GOT3 (cell line): ENCODE results near the gene SHANK3.
"Not testable (repeated sequence)": the region's sequence is repeated elsewhere in the genome, so short reads cannot be mapped to it uniquely, and the experiment has no call there.

Experiments used
- DNase-seq: peaks from one replicate; lab custom pipeline; 2025; ENCODE audit warnings: mixed read lengths; lab: John Stamatoyannopoulos, UW

Gene SHANK3

DNA sequence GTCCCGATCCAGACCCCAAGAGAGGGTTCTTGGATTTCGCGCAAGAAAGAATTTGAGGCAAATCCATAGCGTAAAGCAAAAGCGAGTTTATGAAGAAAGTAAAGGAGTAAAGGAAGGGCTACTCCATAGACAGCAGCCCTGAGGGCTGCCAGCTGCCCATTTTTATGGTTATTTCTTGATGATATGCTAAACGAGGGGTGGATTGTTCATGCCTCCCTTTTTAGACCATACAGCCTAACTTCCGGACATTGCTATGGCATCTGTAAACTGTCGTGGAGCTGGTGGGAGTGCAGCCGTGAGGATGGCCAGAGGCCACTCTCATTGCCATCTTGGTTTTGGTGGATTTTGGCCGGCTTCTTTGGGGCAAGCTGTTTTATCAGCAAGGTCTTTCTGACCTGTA is 19.4 kb upstream of the SHANK3 start:
- no peak for DNase-seq

DNA sequence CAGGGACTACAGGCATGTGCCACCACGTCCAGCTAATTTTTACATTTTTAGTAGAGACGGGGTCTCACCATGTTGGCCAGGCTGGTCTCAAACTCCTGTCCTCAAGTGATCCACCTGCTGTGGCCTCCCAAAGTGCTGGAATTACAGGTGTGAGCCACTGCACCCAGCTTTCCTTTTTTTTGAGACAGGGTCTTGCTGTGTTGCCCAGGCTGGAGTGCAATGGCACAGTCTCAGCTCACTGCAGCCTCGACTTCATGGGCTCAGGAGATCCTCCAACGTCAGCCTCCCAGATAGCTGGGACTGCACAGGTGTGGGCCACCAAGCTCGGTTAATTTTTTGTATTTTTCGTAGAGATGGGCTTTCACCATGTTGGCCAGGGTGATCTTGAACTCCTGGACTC is 18.0 kb upstream of the SHANK3 start:
- not testable (repeated sequence) for DNase-seq

DNA sequence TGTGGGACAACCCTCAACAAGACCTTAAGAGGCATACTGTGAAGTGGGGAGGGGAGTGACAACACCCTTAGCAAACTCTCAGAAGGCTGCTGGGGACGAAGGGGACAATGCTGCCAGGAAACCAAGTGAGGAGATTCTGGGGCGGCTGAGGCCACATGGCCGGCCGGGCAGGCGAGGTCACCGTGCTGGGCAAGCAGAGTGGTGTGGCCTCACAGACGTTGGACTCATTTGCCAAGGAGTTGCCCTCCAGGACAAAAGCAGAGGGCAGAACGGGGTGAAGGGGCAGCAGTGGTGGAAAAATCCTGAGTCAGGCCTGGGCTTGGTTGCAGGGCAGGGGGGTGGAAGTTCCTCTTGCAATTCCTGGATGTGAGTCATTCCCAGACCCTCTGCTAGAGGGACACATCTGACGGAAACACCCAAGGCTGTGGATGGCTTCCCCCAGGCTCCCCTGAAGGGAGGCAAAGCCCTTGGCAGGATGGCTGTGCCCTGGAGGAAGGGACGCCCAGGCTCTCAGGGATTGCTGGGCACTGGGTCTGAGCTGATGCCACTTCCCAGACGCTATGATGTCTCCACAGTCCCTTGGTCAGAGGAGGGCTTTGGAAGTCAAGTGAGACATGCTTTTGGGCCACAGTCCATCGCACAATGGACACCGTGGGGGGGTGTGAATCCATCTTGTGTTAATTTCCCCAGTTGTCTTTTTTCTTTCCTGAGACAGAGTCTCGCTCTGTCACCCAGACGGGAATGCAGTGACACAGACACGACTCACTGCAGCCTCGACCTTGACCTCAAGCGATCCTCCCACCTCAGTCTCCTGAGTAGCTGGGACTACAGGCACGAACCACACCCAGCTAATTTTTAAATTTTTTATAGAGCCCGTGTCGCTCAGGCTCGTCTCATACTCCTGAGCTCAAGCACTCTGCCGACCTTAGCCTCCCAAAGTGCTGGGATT is 16.2 kb upstream of the SHANK3 start:
- no peak for DNase-seq

DNA sequence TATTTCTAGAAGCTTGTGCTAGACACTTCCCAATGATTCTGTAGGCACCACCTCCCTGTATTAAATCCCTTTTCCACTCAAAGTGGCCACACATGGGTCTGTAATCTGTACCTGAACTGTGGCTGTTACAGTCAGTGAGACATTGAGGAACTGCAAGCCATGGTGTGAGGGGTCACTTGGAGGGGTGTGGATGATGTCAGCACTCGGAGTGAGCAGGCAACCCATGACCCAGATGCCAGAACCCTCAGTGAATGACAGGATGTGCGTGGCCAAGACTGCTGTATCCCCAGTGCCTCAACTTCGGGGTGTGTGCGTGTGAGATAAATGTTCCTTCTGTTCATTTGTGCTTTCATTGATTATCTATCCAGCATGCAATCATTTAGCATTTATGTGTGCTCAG is 14.7 kb upstream of the SHANK3 start:
- no peak for DNase-seq

DNA sequence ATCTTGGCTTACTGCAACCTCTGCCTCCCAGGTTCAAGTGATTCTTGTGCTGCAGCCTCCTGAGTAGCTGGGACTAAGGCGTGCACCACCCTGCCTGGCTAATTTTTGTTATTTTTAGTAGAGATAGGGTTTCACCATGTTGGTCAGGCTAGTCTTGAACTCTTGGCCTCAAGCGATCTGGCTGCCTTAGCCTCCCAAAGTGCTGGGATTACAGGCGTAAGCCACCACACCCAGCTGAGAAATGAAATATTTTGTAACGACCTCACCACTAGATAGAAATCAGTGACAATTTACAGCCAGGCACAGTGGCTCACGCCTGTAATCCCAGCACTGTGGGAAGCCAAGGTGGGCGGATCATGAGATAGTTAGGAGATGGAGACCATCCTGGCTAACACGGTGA is 12.9 kb upstream of the SHANK3 start:
- DNase-seq: not testable (repeated sequence)

DNA sequence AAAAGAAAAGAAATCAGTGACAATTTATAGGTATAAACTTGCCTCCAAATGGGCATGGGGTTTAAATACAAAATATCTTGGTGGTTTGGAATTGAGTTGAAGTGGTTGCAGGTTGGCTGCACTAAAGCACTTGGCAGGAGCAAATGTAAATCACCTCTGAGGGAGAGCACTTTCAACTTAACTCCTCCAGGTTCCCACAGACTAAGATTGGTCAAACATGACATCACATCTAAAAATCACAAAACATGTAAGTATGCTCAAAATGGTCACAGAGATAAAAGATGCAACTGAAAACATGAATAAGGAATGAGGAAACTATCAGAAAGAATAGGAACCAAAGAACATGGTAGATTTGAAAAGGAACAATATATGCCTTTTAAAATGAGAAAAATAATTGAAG is 12.3 kb upstream of the SHANK3 start:
- DNase-seq: no peak

DNA sequence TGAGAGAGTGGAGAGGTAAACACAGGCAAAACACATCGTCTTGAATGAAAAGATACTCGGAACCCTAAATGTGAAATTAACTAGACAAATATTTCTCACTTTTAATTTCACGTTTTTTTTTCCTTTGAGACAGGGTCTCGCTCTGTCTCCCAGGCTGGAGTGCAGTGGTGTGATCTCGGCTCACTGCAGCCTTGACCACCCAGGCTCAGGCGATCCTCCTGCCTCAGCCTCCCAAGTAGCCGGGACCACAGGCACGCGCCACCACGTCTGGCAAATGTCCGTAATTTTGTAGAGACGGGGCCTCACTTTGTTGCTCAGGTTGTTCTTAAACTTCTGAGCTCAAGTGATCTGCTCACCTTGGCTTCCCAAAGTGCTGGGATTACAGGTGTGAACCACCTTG is 7.4 kb upstream of the SHANK3 start:
- DNase-seq: no peak

DNA sequence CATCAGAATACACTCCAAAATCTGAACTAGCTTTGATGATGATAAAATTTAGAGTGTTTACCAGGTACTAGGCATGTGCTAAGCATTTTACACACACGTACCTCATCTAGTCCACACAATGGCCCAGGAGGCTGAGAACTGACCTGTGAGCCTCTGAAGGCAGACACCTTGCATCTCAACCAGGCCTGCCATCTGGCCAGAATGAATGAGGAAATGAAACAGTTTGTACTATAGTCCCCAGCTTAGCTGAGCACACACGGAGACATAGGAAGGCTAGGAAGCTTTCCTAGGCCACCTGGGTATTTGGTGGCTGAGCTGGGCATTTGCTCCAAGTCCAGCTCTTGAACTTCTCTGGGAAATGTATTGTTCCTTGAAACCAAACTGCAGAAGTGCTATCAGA is 6.9 kb upstream of the SHANK3 start:
- no peak for DNase-seq

DNA sequence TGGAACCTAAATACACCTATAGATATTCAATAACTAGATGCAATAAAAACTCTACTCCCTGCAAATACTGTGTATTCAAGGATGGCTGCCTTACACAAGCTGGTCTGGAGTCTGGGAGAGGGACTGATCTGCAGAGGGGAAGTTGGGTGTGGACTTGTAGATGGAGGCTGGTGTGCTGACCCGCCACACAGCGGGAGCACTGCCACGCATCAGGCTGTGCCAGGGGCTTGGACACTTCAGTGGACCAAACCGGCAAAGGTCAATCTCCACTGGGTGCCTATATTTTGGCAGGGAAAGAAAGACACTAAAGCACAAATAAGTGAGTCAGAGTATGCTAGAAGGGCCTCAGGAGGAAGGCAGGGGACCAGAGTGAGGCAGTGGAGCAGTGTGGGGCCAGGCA is 2.1 kb upstream of the SHANK3 start:
- DNase-seq: no peak

DNA sequence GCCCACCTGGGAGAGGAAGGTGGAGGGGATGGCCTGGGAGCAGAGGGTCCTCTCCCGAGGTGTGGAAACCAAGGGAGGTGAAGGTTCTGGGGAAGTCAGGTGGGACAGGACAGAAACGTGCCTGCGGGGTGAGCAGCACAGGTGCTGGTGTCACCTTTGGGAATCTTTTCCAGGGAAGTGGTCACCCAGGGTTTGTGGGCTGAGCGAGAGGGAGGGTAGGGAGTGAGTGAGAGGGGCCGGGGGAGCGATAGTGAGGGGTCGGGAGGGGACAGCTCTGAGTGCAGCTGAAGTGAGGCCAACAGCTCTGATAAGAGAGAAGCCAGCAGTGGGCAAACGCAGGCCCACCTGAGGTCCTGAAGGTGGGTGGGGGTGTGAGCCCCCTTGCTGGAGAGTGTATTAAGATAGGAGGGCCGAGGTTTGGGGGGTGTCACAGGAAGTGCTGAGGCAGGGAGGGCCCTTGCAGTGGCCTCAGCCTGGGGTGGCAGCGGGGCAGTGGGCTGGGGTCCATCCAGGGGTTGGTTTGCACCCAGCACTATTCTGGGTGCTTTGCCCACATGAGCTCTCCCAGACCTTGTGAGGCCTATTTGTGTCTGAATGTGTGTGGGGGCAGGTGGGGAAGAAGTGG is 1.6 kb upstream of the SHANK3 start:
- DNase-seq: no peak

DNA sequence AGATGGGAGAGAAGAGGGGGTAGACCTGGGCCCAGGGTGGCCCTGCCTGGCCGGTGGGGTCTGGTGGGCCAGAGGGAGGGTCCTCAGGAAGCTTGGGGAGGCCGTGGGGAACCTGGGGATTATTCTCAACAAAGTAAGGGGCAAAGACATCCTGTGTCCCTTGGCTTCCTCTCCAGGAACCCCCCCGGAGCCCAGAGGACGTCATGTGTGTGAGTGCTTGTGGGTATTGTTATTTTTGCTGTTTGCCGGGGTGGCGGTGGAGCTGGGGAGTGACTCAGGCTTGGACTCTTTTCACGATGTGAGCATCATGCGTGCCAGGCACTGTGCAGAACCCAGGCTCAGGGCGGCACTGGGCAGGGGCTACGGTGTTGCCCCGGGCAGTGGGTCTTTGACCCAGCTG is 982 bp upstream of the SHANK3 start:
- DNase-seq: no peak

DNA sequence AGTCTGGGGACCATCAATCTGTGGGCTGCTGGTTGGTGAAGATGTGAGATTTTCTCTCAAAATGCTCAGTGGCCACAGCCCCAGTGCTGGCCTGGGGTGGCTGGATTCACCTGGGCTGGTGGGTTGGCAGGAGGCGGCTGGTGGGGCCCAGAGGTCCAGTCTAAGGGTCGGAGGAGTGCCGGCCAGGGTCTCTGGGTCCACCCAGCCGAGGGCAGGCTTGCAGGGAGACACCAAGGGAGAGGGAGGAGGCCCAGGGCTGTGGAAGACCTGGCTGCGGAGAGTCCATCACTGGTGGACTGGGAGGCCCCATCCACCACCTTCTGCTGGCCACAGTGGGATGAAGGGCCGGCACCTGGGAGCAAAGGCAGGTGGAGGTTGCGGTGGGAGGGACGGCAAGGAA is 582 bp upstream of the SHANK3 start:
- no peak for DNase-seq

DNA sequence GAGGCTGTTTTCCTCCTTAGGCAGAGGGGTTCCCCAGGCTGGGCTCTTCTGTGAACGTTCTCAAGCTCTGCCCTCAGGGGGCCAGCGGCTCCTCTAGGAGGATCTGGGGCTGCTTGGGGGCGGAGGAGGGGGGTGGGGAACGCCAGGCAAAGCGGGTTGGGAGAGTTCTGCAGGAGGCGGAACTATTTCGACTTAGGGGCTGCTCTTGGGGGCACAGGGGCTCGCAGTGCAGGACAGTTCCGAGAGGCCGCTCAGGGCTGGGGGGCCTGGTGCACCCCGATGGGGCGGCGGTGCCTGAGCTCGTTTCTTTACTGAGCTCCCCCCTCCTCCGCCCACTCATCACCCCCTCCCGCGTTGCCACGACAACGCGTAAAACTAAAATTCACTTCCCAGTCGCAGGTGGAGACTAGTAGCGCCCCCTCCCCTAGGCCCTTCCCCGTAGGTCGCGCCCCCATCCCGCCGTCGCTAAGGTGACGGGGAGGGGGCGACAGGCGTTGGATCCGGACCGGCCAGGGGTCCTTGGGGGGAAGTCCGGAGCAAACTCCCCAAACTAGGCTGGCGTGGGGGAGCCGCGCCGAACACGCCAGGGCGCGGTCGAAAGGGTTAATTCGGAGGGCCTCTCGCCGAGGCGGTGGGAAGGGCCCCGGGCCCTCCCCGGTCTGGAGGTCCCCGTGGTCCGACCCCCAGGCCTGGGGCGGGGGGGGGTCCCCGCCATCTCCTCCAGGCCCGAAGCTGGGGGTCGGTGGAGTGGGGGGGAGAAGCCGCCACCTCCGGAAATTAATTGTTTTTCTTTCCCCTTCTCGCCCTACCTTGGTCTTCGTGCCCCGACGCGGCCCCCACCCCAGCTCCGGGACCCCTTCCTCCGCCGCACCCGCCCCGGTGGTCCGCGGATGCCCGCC is 857 bp downstream of the SHANK3 start:
- DNase-seq: no peak

DNA sequence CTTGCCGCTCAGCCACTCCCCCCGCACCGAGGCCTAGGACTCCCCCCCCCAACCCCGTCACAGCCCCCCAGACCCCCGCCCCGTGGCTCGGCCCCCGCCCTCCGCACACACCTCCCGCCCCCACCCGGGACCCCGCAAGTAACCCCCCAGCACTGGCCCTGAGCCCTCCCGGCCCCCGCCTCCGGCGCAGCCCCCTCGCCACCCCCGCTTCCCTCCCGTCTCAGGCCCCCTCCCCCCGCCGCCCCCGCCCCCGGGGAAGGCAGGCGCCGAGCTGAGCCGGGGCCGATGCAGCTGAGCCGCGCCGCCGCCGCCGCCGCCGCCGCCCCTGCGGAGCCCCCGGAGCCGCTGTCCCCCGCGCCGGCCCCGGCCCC is 1.5 kb downstream of the SHANK3 start:
- no peak for DNase-seq

DNA sequence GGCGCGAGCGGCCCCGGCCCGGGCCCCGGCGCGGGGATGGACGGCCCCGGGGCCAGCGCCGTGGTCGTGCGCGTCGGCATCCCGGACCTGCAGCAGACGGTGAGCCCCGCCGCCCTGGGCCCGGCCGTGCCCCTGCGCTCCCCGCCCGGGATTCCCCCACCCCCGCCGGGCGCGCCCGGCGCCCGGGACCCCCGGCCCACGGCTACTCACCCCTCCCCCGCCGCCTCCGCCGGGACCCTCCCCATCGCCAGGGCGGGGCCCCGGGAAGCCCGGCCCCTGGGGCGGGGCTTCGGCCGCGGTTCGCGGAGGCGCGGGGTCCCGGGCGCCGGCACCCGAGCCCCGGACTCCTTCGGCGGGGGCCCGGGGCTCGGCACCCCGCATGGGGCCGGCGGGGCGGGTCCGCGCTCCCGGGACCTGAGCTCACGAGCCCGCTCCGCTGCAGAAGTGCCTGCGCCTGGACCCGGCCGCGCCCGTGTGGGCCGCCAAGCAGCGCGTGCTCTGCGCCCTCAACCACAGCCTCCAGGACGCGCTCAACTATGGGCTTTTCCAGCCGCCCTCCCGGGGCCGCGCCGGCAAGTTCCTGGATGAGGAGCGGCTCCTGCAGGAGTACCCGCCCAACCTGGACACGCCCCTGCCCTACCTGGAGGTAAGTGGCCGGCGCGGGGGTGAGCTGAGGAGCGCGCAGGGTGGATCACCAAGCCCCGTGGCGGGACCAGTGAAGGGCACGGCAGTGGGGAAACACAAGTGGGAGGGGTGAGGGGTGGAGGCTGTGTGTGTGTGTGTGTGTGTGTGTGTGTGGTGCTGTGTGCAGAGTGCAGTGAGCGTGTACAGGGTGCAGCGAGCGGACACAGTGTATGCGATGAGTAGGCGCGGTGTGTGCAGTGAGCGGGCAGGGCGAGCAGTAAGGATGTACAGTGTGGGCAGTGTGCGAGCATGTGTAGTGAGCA is 2.3 kb downstream of the SHANK3 start:
- DNase-seq: no peak

DNA sequence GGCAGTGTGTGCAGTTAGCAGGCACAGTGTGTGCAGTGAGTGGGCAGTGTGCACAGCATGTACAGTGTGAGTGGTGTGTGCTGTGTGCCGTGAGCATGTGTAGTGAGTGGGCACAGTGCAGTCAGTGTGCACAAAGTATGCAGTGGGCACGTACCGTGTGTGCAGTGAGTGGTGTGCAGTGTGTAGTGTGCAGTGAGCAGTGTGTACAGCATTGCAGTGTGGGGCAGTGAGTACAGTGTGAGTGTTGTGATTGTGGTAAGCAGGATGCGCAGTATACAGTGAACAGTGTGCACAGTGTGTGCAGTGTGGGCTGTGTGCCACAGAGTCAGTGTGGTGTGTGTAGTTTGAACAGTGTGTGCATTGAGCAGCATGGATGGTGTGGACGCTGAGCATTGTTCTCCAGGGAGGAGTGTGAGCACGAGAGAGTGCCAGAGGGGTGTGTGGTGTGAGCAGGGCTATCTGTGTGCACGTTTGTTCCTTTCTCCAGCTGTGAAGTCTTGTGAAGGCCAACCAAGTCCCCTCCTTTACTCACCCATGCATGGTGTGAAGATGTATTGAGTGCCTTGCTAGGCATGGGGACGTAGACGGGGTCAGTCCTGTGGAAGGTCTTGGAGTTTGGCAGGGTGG is 3.0 kb downstream of the SHANK3 start:
- DNase-seq: no peak

DNA sequence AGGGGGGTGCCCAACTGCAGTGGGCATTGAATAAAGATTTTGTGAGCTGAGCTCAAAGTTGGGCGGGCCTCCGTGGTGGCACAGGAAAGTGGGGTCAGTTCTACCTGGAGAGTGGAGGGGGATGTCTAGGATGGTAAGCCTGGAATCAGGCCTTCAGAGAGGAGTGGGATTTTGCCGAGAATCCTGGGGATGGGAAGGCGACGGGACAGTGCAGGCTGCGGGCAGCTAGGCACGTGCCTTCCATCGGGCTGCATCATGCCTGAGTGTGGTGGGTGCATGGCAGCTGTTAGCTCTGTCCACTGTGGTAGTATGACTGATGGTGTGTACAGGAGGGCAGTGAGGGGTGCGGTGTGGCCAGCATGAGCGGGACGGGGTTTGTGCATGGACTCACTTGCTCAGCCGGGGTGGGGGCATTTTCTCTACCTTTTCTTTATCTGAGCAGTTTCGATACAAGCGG is 3.6 kb downstream of the SHANK3 start:
- DNase-seq: no peak

DNA sequence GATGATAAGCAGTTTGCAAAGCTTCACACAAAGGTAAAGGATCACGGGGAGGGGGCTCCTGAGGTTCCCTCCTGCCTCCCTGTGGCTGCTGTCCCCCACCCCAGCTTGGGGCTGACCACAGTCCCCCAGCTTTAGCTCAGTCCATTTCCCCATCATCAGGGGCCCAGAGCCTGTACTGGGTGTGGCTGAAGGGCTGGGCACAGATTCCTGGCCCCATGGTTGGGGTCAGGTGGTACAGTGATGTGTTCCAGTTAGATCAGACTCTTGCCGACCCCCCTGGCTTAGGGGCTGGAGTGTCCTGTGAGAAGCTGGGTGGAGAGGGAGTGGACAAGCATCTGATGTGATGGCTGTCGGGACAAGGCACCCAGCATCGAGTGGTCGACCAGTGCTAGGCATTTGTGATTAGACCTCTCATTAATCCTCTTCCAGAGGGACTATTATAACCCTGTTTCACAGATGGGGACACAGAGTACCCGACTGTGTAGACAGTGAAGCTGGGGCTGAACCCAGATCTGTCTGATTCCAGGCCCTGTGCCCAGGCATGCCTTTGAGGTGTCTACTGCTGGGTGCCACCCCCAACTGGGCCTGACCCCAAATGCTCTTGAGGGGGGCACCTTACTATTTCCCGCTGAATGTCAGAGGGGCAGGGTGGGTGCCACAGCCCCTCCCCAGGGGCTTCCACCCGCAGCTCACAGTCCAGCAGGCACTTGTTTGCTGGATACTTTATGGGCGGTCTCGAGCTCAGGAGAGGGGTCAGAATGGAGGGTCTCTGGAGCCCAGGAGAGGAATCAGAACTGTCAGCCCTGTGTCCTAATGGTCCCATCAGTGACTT is 4.3 kb downstream of the SHANK3 start:
- DNase-seq: no peak

DNA sequence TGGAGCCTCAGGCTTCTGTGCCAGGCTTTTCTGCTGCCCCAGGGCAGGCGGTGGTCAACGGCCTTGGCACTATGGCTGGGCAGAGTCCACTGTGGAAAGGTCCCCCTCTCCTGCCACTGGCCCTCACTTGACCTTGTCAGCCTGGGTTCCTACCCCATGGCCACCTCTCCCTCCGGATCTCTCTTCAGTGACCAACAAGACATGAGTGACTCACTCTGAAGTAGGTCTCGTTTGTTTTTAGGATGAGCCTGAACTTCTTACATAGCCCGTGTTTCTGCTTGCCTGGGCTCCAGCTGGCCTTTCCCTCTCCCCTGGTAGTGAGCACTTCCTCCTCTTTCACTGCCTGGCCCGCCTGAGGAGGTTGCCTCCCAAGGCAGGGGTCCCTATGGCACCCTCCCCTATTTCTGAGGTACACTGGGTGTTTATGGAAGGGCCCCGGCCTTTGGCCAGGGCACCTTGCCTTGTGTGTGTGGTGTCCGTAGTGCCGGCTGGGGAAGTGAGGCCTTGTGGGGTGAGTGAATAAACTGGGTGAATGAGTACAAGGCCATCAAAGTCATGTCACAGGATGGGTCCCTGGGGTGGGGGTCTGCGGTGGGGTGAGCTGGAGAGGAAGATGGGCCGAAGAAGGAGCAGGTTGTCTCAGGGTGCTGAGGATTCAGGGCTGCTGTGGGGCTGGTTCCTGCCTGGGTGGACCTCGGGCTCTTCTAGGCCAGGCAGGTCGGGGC is 5.0 kb downstream of the SHANK3 start:
- DNase-seq: no peak
